Ammon's horn (tissue), 1 donor: ENCODE measurements around the gene LHX4.

Experiments
- DNase-seq: peaks from one replicate; pipeline ENCODE4 v3.0.0-alpha.2; 2016; ENCODE audit warnings: low spot score

The LHX4 gene

DNA sequence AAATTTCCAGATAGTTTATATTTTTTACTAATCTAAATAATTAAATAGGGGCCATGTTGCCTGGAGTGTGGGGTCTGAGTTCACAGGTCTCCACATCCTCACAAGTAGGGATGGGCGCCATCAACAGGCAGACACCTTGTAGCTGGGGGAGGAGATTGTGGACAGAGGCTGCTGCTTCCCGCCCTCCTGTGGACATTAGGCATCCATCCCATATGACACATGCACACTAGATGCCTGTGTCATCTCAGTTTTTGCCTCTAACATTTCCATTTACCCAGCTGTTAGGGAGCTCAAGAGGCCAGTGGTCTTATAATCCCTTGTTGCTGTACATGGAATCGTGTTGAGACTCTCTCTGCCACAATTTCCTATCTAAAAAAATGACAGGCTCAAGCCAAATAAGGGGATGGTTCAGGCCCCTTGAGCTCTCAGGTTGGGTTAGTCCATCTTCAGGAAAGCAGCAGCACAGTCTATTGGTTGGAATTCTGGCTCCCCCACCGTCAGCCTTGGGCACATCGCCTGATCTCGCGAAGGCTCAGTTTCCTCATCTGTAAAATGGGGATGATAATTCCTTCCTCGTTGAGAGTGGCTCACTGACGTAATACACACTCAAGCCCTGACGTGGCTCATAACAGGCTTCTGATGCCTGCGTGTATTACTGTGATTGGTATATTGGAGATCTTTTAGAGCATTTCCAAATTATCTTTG lies 13.6 kb downstream of the LHX4 start:
- no peak for DNase-seq

- no peak for DNase-seq
Measured at GRCh38 chr1:180244840-180245239, 14.8 kb downstream of the LHX4 start.

- no peak for DNase-seq
Measured at GRCh38 chr1:180246579-180246978, 16.5 kb downstream of the LHX4 start.

DNA sequence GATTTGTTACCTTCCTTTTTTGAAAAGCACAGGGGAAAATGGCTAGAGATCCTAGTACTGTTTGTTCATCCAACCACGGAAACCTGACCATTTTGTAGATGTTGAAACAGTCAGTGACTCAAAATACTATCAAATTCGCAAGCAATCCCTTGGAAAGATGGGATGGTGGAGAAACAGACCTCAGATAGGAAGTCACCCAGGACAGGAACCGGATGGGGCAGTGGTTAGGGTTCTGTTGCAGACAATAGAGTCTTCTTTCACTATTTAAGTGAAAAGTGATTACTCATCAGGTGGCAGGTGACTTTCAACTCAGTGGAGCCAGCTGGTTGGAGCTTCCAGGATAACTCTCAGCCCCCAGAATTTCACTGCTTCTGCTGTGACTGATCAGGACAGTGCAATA lies 17.0 kb downstream of the LHX4 start:
- no peak for DNase-seq

DNA sequence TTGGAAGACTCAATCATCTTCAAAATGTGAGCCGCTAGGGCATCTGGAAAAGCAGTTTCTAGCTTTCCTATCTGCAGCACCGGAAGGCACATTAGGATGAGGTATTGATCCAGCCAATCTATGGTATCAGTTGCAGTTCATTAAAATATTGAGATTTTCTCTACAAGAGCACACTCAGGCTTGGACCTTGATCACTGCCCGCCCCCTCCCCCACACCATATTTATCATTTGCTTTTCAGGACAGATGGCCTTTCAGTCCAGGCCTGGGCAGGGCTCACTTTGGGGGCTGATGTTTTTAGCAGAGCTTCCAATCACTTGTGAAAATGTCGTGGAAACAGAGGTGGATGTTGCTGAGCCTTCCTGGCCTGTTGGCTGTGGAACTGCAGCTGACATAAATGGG lies 17.5 kb downstream of the LHX4 start:
- no peak for DNase-seq

GRCh38 chr1:180248176-180248575 lies 18.1 kb downstream of the LHX4 start:
- DNase-seq, result no peak

- DNase-seq, result no peak
Measured at GRCh38 chr1:180248731-180249681, 18.9 kb downstream of the LHX4 start.

DNA sequence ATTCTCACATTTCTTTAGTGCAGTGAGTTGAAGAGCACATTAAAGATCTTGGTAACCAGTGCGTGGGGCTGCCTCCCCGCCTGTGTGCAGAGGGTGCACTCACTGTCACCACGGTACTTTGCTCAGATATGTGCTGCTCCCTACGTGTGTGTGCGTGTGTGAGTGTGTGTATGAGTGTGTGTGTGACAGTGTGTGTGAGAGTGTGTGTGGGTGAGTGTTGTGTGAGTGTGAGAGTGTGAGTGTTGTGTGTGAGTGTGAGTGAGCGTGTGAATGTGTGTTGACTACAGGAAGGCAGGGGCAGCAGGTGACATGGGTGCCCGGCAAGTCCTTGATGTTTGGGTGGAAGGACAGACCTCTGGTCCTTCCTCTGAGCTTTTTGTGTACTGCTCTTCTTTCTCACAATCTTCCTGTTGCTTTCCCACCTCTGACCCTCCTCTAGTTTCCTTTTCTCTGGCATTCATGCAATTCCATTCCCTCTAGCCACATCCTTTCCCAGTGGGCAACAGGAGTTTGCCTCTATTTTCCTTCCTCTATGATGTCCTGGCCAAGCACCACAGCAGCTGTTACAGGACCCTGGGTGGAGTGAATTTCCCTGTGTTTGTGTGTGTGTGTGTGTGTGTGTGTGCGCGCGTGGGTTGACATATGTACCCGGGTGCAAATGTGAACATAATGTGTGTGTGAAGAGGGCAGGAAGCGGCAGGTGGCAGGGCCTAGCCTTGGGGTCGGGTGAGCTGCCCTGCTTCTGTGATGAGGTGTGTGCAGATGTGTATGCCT lies 19.8 kb downstream of the LHX4 start:
- no peak for DNase-seq

DNA sequence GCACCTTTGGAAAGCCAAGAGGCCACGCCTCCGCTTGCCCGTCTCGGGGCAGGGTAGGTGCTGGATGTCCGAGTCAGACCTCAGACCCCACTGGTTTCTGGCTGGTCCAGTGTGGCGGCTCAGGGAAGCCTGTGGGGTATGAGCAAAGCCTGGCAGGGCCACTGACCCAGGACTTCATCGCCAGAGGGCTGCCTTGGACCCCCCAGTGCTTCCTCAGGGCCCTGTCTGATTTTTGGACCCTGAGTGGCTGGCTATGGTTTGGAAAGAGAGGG lies 20.4 kb downstream of the LHX4 start:
- no peak for DNase-seq

GRCh38 chr1:180250883-180251509 lies 20.9 kb downstream of the LHX4 start:
- no peak for DNase-seq

DNA sequence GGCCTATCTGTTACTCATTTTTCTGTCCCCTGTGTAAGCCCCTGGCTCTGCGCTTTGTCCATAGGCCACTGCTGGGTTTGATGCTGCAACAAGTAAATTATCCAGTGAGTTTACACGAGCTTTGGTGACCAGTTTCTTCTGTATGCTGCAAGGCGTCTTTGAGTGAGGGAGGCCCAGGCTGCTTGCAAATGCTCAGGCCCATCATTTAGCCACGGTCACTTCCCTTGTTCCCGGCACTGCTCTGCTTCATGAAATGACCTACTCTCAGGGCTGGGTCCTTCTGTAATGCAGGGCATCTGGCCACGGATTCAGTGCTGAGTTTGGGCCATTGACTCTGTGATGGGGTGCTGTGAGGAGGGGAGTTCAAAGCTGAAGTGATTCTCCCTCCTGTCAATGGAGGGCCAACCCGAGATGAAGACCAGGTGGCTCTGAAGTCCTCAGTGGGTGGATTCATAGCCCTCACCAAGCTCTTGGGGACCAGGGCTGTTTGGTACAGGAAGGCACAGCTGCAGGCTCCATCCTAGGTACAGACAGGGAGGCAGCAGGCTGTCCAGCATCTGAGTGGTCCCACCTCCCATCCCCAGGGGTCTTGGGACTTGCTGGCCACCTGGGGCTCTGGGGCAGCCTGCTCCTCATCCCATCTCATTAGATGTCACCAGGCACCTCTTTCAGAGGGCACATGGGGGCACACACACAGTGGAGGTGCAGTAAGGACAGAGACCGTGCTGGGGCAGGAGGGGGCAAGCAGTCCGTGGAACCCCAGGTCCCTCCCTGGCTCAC lies 21.7 kb downstream of the LHX4 start:
- DNase-seq, result no peak

DNA sequence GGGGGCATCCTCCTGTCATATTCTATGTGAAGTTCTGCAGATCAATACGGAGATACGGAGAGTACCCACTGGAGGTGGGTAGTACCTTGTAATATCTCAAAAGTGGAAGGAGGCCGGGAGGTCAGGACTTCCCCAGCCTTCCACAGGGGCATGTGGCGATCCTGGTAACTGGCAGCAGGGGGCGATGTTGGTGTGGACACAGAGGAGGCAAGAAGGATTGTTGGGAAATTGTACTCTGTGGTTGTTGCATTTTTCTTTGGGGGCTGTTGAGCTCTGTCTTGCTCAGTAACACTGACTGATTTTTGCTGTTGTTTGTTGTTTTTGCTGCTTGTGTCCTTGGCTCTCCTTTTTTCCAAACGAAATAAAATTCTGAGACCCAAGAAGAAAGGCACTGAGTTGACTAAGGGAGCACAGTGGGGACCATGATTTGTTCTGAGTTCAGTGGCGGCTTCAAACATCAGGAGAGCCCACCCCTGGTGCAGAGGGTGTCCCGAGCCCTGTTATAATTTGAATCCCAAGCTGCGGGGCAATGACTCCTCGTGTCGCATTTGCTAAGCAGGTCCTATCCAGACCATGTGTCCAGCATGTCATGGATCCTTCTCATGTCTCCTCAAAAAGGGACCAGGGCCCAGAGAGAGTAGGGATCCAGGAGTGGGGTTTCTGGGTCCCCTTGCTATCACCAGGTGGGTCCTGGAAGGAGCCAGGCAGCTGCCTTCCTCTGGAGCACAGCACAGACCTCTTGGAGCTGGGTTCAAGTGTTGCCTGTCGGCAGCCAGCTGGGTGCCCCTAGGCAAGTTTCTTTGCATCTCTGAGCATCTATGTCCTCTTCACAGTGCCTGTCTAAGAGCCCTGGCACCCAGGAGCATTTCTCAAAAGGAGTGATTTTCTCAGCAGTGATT lies 22.8 kb downstream of the LHX4 start:
- DNase-seq, result peak; percentile 59

DNA sequence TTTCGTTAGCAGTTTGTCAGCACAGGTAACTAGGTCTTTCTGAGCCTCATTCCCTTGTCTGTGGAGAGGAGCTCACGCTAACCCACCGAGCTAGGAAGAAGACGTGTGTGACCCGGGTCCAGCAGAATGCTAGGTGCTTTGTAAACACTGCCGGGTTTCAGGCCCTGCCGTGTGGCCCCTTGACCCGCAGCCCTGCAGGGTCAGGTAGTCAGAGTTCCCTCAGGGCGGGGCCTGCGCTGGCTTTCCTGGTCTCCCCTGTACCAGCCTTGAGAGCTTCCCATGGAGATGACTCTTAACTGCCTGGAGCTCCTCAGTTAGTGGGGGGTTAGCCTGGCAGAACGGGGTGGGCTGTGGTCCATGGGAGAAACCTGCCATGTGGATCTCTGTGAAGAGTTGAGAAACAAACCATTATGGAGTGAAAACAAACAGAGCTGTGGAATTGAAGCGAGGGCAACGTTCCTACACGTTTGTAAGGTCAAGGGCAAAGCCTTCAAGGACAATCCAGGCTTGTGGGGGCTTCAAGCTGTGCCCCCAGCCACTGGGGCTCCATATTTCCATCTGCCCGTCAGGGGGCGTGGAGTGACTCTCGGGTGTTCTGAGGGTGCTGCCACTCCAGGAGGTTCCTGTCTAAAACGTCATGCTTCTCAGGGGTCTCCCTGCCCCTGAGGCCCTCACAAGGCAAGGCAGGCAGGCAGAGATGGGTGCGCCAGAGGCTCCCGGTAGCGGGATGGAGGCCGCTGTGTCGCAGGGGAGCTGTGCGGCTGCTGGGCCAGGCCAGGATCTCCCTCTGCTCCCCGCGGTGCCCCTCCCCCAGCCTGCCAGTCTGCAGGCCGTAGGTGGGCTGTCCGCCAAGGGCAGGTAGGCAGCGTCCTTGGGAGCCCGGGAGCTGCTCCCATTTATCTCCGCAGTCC lies 23.8 kb downstream of the LHX4 start:
- no peak for DNase-seq

DNA sequence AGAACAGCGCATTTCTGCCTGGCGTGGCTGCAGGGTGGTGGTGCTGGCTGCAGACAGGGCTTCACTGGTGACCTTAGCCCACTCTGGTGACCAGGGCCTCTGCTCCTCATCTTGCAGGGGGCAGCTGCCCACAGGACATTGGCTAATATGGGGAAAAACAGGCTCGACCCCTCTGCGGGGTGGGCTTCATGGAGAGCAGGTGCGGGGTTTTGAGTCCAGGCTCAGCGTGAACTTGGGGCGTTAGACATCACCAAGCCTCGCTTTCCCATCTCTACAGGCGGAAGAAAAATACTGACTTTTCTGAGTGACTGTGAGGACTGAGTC lies 24.4 kb downstream of the LHX4 start:
- no peak for DNase-seq

DNA sequence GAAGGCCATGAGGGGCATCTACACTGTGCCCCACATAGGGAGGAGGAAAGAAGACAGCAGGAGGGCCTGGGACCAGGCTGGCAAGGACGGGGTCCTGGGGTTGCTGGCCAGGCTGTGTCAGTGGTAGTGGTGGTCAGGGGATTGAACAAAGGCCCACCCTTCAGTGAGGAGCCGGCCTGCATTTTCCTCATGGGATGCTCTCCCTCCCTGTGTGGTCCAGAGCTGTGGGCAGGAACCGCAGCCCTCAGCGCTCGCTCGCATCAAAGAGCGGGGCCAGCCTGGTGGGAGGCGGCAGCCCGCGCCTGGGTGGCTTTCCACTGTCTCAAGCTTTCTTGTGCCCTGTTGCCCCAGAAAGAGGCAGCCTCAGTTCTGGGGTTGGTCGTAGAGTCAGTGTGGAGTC lies 24.8 kb downstream of the LHX4 start:
- no peak for DNase-seq

GRCh38 chr1:180255536-180256340 lies 25.7 kb downstream of the LHX4 start:
- no peak for DNase-seq

- DNase-seq, result no peak
Measured at GRCh38 chr1:180256341-180257027, 26.4 kb downstream of the LHX4 start.

DNA sequence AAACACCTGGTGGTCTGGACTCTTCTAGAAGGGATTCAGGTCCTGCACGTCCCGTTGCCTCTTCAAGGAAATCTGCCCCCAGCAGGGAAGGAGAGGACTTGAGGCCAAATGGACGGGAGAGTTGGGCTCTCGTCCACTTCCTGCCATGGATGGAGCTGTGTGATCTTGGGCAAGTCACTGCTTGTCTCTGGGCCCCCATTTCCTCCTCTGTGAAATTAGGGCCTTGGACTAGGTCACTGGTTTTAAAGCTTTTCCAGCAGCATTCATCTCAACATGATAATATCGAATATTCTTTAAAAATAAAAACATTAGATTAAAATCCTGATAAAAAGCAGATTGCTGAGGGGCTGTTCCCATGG lies 26.9 kb downstream of the LHX4 start:
- no peak for DNase-seq
